PC-3 (cell line): ENCODE measurements around the gene LCK.

ENCODE experiments used
- CTCF ChIP-seq: fragments of 300-600 bp; sonication (generic); conservative IDR thresholded peaks from 2 replicates; pipeline ENCODE4 v1.5.1; 2017; ENCODE audit warnings: antibody characterized with exemption, low read depth, mild to moderate bottlenecking, low read length
- EZH2 ChIP-seq: fragments of 300-600 bp; sonication (generic); IDR thresholded peaks from one replicate; pipeline ENCODE4 v1.6.1; 2017; ENCODE audit warnings: antibody characterized with exemption, mild to moderate bottlenecking, low read length; ENCODE audit not compliant: unreplicated experiment
- EZH2phosphoT487 ChIP-seq: fragments of 300-600 bp; sonication (generic); IDR thresholded peaks from 2 replicates; pipeline ENCODE4 v1.6.1; 2018; ENCODE audit warnings: mild to moderate bottlenecking, antibody characterized with exemption, low read length, borderline replicate concordance

GRCh38 chr1:32269744-32270143 lies 18.7 kb downstream of the LCK start:
- TF ChIP-seq CTCF (no peak), EZH2 (no peak), EZH2phosphoT487 (no peak)
